Measurements from ENCODE around the gene AP1G2. TPM values are rescaled to one million over a fixed set of nuclear protein-coding genes. Genes with fewer than 3 reads are reported as not detected.
"Not testable (repeated sequence)": the region's sequence is repeated elsewhere in the genome, so short reads cannot be mapped to it uniquely, and the experiment has no call there.

AP1G2 gene
- polyA plus RNA-seq, 1 donor = 15.3 TPM

DNA sequence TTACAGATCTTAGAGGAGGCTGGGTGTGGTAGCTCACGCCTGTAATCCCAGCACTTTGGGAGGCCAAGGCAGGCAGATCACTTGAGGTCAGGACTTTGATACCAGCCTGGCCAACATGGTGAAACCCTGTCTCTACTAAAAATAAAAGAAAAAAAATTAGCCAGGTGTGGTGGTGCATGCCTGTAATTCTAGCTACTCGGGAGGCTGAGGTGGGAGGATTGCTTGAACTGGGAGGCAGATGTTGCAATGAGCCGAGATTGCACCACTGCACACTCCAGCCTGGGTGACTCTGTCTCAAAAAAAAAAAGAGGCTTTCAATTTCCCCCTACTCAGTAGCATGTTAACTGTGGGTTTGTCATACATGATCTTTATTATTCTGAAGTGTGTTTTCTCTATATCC is 26.6 kb upstream of the AP1G2 start:
- not testable (repeated sequence) for DNase-seq (ENCODE audit: low read depth)

GRCh38 chr14:23590198-23590597 is 22.6 kb upstream of the AP1G2 start:
- no peak for DNase-seq (ENCODE audit: low read depth)

DNA sequence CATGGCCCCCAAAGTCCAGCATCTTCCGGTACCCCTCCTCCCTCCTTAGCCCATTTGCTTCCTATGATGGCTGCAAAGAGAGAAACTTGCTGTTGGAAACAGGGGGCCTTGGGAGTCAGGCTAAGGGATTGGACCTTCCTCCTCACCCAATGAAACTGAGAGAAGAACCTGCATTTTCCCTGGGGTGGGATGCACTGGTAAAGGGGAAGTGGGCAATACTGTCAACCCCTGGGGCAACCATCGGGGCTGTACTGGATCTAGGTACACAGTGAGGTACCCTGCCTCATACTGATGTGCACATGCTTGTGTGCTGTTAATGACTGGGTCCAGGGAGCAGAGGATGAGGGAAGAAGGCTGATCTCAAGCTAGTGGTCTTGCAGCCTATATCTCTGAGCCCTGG is 22.0 kb upstream of the AP1G2 start:
- no peak for DNase-seq (ENCODE audit: low read depth)

GRCh38 chr14:23588884-23589598 is 21.4 kb upstream of the AP1G2 start:
- DNase-seq (ENCODE audit: low read depth) = peak; percentile 61

DNA sequence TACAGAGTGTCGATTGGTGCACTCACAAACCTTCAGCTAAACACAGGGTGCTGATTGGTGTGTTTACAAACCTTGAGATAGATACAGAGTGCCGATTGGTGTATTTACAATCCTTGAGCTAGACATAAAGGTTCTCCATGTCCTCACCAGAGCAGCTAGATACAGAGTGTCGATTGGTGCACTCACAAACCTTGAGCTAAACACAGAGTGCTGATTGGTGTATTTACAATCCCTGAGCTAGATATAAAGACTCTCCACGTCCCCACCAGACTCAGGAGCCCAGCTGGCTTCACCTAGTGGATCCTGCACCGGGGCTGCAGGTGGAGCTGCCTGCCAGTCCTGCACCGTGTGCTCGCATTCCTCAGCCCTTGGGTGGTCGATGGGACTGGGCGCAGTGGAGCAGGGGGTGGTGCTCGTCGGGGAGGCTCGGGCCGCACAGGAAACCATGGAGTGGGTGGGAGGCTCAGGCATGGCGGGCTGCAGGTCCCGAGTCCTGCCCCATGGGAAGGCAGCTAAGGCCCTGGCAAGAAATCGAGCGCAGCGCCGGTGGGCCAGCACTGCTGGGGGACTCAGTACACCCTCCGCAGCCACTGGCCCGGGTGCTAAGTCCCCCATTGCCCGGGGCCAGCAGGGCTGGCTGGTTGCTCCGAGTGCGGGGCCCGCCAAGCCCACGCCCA is 17.1 kb upstream of the AP1G2 start:
- DNase-seq (ENCODE audit: low read depth) = not testable (repeated sequence)

DNA sequence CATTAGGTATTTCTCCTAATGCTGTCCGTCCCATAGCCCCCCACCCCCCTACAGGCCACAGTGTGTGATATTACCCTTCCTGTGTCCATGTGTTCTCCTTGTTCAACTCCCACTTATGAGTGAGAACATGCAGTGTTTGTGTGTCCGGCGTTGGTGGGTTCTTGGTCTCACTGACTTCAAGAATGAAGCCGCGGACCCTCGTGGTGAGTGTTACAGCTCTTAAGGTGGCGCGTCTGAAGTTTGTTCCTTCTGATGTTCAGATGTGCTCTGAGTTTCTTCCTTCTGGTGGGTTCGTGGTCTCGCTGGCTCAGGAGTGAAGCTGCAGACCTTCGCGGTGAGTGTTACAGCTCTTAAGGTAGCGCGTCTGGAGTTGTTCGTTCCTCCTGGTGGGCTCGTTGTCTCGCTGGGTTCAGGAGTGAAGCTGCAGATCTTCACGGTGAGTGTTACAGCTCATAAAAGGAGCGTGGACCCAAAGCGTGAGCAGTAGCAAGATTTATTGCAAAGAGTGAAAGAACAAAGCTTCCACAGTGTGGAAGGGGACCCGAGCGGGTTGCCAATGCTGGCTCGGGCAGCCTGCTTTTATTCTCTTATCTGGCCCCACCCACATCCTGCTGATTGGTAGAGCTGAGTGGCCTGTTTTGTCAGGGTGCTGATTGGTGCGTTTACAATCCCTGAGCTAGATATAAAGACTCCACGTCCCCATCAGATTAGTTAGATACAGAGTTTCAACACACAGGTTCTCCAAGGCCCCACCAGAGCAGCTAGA is 16.4 kb upstream of the AP1G2 start:
- DNase-seq (ENCODE audit: low read depth) = not testable (repeated sequence)

DNA sequence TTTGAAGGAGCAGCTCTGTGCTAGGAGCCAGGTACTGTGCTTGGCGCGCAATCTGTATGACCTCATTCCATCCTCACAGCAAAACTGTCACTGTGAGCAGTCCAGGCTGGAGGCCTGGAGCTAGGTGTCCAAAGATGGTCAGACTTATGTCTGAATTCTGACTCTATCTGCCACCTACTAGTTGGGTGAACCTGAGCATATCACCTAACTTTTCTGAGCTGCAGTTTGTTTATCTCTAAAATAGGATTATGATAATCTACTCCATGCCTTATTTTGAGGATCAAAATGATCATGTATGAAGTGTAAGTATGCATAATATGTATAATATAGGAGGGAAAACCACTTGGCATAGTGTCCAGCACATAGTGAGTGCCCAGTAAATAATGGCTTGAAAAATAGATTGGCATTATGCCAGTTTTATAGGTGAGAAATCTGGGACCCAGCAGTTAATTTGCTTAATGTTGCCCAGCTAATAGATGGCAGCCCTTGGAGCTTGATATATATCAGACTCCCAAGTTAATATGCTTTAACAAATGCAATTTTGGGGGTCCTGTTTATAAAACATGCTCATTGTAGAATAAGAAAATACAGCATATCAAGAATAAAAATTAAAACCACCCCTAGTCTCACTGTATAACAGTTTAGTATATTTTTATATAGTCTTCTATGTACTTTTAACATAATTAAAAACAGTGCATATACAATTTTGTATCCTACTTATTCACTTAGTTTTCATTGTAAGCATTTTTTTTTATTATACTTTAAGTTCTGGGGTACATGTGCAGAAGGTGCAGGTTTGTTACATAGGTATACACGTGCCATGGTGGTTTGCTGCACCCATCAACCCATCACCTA is 15.5 kb upstream of the AP1G2 start:
- DNase-seq (ENCODE audit: low read depth) = no peak

- no peak for DNase-seq (ENCODE audit: low read depth)
Measured at GRCh38 chr14:23580948-23581281, 13.3 kb upstream of the AP1G2 start.

GRCh38 chr14:23580152-23580926 is 12.7 kb upstream of the AP1G2 start:
- no peak for DNase-seq (ENCODE audit: low read depth)

GRCh38 chr14:23579739-23580138 is 12.1 kb upstream of the AP1G2 start:
- no peak for DNase-seq (ENCODE audit: low read depth)

- no peak for DNase-seq (ENCODE audit: low read depth)
Measured at GRCh38 chr14:23579311-23579630, 11.7 kb upstream of the AP1G2 start.

- no peak for DNase-seq (ENCODE audit: low read depth)
Measured at GRCh38 chr14:23578560-23579310, 11.1 kb upstream of the AP1G2 start, which contains the start of gene JPH4. TSS of gene JPH4 (minus strand) at chr14:23578790. CDS start at chr14:23577453, 1,337 bp downstream.

GRCh38 chr14:23577710-23578392 is 10.3 kb upstream of the AP1G2 start:
- no peak for DNase-seq (ENCODE audit: low read depth)

DNA sequence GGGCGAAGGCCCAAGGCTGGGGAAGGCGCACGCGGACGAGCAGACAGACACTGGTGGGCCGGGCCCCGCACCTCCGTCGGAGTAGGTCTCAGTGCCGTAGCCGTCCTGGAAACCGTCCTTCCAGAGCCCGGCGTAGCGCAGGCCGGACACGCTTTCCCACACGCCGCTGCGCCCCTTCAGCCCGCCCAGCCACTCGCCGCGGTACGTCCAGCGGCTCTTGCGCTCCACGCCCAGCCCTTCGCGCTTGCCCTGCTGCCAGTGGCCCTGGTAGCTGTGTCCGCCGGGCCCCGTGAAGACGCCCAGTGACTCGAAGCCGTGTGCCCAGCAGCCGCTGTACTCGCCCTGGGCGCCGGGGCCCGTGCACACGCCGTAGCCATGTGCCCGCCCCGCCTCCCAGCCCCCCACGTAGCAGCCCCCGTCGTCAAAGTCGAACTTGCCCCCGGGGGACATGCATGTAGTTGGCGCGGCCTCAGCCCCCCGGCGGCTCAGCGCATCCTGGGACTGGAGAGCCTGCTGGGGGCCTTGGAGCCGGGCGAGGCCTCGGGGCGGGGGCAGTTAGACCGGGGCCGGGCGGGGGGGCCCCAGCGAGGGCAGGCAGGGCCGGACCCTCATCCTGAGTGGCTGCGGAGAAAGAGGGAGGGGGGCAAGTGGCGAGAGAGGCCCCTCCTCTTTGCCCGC is 9.6 kb upstream of the AP1G2 start:
- DNase-seq (ENCODE audit: low read depth) = no peak

DNA sequence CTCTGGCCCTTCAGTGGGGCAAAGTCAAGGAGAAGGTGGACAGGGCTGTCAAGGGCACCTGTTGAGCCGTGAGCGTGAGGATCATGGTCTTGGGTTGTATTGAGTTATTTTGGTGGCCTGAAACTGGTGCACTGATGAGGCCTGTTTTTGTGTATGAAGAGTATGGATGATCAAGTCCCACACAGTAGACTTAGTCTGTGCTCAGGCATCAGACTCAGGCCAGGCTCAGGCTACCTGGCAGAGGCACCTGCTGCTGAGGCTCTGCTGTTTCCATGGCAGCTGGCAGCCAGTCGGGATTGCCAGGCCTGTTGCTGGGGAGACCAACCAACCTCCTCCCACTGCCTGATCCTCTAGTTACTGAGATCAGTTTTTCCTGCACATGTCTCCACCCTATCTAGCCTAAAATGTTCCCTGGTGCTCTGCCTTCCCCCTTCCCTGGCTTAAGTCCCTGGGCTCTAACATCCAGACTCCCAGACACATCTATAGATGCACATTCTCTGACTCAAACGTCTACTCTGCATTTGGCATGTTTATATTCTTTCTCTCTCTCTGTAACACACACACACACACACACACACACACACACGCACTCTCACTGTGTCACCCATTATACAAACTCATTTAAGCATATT is 5.9 kb upstream of the AP1G2 start:
- DNase-seq (ENCODE audit: low read depth) = no peak

GRCh38 chr14:23572836-23573235 is 5.2 kb upstream of the AP1G2 start:
- DNase-seq (ENCODE audit: low read depth) = no peak

- DNase-seq (ENCODE audit: low read depth) = no peak
Measured at GRCh38 chr14:23572524-23572828, 4.9 kb upstream of the AP1G2 start.

DNA sequence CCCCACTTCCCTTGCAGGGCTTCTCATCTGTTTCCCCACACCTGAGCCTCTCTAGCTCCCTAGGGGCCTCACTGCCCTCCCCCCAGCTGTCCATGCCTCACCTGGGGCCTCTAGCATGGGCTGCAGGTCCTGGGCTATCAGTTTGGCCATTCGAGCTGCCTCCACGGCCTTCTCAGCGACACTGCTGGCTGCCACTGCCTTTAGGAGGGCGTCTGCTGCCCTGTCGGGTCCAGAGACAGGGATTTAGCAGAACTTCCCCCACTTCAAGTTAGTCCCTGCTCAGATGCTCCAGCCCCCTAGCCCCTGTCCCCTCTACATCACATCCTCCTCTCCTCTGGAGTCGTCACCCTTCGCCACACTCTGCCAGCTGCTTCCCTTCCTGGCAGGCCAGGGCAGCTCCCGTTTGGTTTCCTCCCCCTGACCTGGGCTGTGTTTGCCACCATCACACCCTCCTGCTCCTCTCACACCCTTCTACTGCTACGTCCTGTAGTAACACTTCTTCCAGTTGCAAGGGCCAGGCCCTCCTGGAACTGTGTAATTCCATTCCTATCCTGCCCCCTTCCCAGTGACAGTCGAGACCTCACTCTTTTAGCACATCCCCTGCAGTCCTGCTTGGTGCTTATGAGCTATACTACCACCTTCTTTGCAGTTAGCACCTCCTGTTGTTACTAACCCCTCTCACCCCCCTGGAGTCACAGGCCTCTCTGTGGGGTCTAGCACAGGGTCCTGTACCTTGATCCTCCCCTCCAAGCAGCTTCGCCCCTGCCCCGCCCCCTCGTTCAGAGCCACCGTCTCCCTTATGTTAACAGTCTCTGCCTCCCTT is 4.3 kb upstream of the AP1G2 start:
- DNase-seq (ENCODE audit: low read depth) = no peak

Measured in forelimb muscle (tissue), 1 donor.